Central memory CD8-positive, alpha-beta T cell (primary cell): ENCODE data around the gene TECPR1.
A peak's percentile ranks its signal among the peaks of the same experiment; 100 is the strongest.

Source experiments
- ATAC-seq: fragments of 150-1000 bp; cut with Tn5 transposase; replicated peaks from 2 replicates; pipeline ENCODE4 v1.10.0; 2022; ENCODE audit warnings: mild to moderate bottlenecking, moderate FRiP score, moderate number of reproducible peaks; ENCODE audit not compliant: poor library complexity, severe bottlenecking; ENCODE audit errors: extremely low read depth
- DNase-seq, 2 donors: peaks; one replicate each; pipeline ENCODE4 v3.0.0; 2021; ENCODE audit warnings: low spot score in 2 of 2
- H3K27ac Mint-ChIP-seq: one replicate; pipeline ENCODE4 v1.8.0; 2022; ENCODE audit warnings: low read depth, mild to moderate bottlenecking, moderate library complexity, mixed read lengths
- H3K27me3 Mint-ChIP-seq: one replicate; pipeline ENCODE4 v1.8.0; 2022; ENCODE audit warnings: mixed read lengths
- H3K36me3 Mint-ChIP-seq: one replicate; pipeline ENCODE4 v1.8.0; 2022; ENCODE audit warnings: mild to moderate bottlenecking, moderate library complexity, mixed read lengths; ENCODE audit not compliant: insufficient read depth
- H3K4me1 Mint-ChIP-seq: one replicate; pipeline ENCODE4 v1.8.0; 2022; ENCODE audit warnings: mixed read lengths
- H3K4me3 Mint-ChIP-seq: one replicate; pipeline ENCODE4 v1.8.0; 2022; ENCODE audit warnings: mild to moderate bottlenecking, moderate library complexity, mixed read lengths
- H3K9me3 Mint-ChIP-seq: one replicate; pipeline ENCODE4 v1.8.0; 2022; ENCODE audit warnings: mixed read lengths

Gene TECPR1

GRCh38 chr7:98215561-98216495 lies 36.2 kb downstream of the TECPR1 start:
- no peak for DNase-seq
- H3K36me3 Mint-ChIP-seq = peaks cover 21% of the 10 kb centered on the region
- no peaks in the 10 kb centered on the region for H3K27me3 Mint-ChIP-seq
- ATAC-seq = no peak
- peaks cover 16% of the 10 kb centered on the region for H3K4me1 Mint-ChIP-seq
- H3K27ac Mint-ChIP-seq = no peak overlapping the region
- H3K9me3 Mint-ChIP-seq = no peaks in the 10 kb centered on the region
- H3K4me3 Mint-ChIP-seq = no peak overlapping the region

DNA sequence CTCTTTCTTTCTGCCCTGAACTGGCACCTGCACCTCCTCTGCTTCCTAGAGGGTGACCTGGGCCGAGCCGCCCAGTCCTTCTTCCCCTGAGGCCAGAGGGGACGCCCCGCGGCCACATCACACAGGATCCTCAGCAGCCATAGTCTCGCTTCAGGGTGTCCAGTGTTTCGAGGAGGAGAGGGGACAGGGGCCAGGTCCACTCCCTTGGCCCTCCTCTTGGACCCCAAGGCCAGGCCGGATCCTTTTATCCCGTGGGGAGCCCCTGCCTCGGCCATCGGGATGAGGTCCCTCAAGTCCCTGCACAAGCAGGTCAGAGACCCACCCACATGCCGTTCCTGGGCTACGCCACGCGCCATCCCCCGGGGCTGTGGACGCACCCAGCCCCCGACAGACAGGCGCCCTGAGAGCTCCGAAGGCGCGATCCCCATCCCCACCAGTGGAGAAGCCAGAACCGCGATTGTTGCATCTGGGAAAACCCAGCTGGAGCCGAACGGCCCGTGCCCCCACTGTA lies 37.2 kb downstream of the TECPR1 start:
- no peak overlapping the region for H3K4me3 Mint-ChIP-seq
- no peaks in the 10 kb centered on the region for H3K9me3 Mint-ChIP-seq
- peaks cover 20% of the 10 kb centered on the region for H3K36me3 Mint-ChIP-seq
- H3K27ac Mint-ChIP-seq = no peak overlapping the region
- no peak for ATAC-seq
- no peaks in the 10 kb centered on the region for H3K27me3 Mint-ChIP-seq
- no peak for DNase-seq
- peaks cover 16% of the 10 kb centered on the region for H3K4me1 Mint-ChIP-seq

- DNase-seq (no peak), ATAC-seq (no peak)
- Mint-ChIP-seq H3K4me1 (peaks cover 11% of the 10 kb centered on the region), H3K27ac (no peak overlapping the region), H3K9me3 (no peaks in the 10 kb centered on the region), H3K36me3 (peaks cover 13% of the 10 kb centered on the region), H3K4me3 (no peak overlapping the region), H3K27me3 (no peaks in the 10 kb centered on the region)
These were observed 37.9 kb downstream of the TECPR1 start for GRCh38 chr7:98213888-98214810.

GRCh38 chr7:98213296-98213887 lies 38.6 kb downstream of the TECPR1 start:
- no peaks in the 10 kb centered on the region for H3K27me3 Mint-ChIP-seq
- peaks cover 3% of the 10 kb centered on the region for H3K4me1 Mint-ChIP-seq
- H3K4me3 Mint-ChIP-seq = no peak overlapping the region
- no peaks in the 10 kb centered on the region for H3K9me3 Mint-ChIP-seq
- ATAC-seq = no peak
- no peak overlapping the region for H3K27ac Mint-ChIP-seq
- DNase-seq = no peak
- peaks cover 11% of the 10 kb centered on the region for H3K36me3 Mint-ChIP-seq

GRCh38 chr7:98212532-98213041 lies 39.4 kb downstream of the TECPR1 start:
- Mint-ChIP-seq H3K4me1 (no peaks in the 10 kb centered on the region), H3K36me3 (peaks cover 8% of the 10 kb centered on the region), H3K9me3 (no peaks in the 10 kb centered on the region), H3K27me3 (no peaks in the 10 kb centered on the region), H3K27ac (no peak overlapping the region), H3K4me3 (no peak overlapping the region)
- no peak for DNase-seq
- ATAC-seq = no peak

DNA sequence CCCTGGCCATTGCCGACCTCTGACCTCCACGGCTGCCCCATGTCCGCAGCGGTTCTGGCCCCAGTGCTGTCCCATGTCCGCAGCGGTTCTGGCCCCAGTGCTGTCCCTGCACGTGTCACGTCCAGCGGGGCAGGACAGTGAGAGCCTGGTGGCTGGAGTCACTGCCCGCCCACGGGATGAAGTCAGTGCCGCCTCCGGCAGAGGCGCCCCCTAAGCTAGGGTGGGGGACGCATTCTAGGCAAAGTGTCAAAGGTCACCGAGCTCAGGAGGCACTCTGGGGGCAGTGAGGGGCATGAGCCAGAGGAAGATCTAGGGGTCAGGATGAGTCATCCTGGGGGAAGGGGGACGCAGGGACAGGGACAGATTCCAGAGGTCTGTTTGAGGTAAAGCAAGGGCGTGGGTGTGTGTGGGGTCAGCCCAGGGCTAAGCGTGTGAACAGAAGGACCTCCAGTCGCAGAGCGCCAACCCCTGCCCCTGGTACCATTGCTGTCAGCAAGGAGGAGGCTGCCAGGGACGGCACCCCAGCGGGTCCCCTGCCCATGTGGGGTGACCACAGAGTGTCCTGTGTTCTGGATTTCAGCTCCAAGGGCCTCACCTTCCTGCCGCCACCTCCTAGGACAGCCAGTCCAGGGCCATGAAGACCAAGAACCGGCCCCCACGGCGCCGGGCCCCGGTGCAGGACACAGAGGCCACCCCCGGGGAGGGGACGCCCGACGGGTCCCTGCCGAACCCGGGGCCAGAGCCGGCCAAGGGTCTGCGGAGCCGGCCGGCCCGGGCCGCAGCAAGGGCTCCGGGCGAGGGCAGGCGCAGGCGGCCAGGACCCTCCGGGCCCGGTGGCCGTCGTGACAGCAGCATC lies 40.1 kb downstream of the TECPR1 start:
- no peak overlapping the region for H3K27ac Mint-ChIP-seq
- H3K27me3 Mint-ChIP-seq = no peaks in the 10 kb centered on the region
- H3K4me1 Mint-ChIP-seq = no peaks in the 10 kb centered on the region
- ATAC-seq (no peak), DNase-seq (no peak)
- no peaks in the 10 kb centered on the region for H3K9me3 Mint-ChIP-seq
- peaks cover 9% of the 10 kb centered on the region for H3K36me3 Mint-ChIP-seq
- peak overlapping the region; percentile 52 for H3K4me3 Mint-ChIP-seq

- H3K4me1 Mint-ChIP-seq = no peaks in the 10 kb centered on the region
- H3K36me3 Mint-ChIP-seq = peaks cover 10% of the 10 kb centered on the region
- no peaks in the 10 kb centered on the region for H3K9me3 Mint-ChIP-seq
- H3K27me3 Mint-ChIP-seq = no peaks in the 10 kb centered on the region
- peak within 1 kb of the TSS; percentile 52 for H3K4me3 Mint-ChIP-seq
- ATAC-seq (no peak), DNase-seq (no peak)
- no peak within 1 kb of the TSS for H3K27ac Mint-ChIP-seq
These were observed 40.8 kb downstream of the TECPR1 start, which contains the start of gene BHLHA15 for GRCh38 chr7:98211221-98211675. TSS of gene BHLHA15 (plus strand) at chr7:98211439. CDS start at chr7:98212310, 871 bp downstream.

GRCh38 chr7:98210513-98211220 lies 41.4 kb downstream of the TECPR1 start:
- peaks cover 13% of the 10 kb centered on the region for H3K36me3 Mint-ChIP-seq

DNA sequence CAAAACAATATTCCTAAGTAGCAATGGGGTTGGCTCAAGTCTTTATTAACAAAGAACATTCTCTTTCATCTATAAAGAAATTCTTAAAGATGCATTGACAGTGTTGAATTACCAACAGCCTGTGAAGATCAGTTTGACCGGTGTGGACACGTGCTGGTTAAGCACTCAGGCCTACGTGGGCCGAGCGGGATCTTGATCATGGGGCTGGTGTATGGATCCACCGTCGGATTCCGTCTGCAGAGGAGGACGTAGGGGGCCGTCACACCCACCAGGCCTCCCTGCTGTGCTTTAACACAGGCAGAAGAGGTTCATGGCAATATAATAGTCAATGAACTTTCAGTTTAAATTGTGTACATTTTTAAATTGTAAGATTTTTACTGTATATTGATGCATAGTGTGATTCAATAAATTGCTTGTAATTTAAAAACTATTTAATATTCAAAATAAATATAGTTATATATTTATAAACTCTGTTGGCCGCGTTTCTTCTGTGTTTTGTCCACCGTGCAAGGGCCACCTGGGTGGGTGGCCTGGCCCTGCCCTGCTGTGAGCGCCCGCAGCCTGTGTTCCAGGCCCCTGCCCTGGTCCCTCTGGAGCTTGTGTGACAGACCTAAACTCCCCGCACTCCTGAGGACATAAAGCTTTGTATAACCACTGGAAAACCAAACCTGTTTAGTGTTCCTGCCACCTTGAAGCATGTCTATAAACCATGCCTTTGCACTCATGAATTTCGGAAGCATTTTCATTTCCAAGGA lies 42.7 kb downstream of the TECPR1 start:
- no peak for ATAC-seq
- DNase-seq = no peak
- Mint-ChIP-seq H3K27me3 (no peaks in the 10 kb centered on the region), H3K36me3 (peaks cover 19% of the 10 kb centered on the region), H3K9me3 (no peaks in the 10 kb centered on the region), H3K4me3 (peak overlapping the region; percentile 48), H3K27ac (no peak overlapping the region), H3K4me1 (no peaks in the 10 kb centered on the region)

More at GRCh38 chr7:98210513-98211220, 41.4 kb downstream of the TECPR1 start:
- Mint-ChIP-seq H3K27me3 (no peaks in the 10 kb centered on the region), H3K27ac (no peak overlapping the region), H3K4me1 (no peaks in the 10 kb centered on the region), H3K9me3 (no peaks in the 10 kb centered on the region), H3K4me3 (peak overlapping the region; percentile 48)
- DNase-seq (no peak), ATAC-seq (no peak)

DNA sequence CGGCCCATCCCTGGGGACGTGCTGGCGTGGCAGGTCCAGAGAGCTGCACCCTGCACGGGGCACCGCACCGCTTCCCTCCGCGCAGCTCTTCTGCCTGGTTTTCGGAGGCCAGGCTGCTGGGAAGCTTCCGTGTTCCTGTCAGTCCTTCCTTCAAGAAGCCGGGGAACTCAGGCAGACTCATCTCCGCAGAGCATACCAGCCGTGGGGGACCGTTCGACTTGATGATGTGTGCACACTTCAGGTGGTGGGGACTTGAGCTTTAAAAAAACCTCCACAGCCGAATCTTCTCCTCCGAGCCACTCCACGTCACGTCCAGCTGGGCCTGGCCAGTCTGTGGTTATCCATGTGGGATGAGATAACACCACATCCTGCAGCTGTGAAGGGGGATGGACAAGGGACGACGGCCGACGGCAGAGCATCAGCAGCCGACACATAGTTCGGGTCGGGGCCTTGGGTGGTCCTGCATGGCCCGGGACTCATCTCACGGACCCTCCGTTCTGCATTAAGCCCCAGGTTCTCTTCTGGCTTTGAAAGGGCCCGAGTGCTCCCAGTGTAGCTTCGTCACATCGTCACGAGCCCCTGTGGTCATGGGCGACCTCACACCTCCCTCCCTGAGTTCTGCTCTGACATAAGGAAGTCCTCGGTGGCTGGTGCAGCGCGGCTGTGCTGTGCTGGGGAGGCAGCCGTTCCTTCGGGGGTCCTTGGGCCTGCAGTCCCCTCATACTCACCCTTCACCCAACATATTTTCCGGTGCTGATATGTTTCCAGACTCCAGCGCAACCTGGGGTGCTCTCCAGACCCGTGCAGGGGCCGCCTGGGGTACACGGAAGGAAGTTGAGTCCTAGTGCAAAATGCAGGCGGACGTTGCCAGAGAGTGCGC lies 45.3 kb downstream of the TECPR1 start:
- H3K4me3 Mint-ChIP-seq = no peak overlapping the region
- H3K36me3 Mint-ChIP-seq = peaks cover 23% of the 10 kb centered on the region
- no peak overlapping the region for H3K27ac Mint-ChIP-seq
- H3K27me3 Mint-ChIP-seq = no peaks in the 10 kb centered on the region
- H3K9me3 Mint-ChIP-seq = no peaks in the 10 kb centered on the region
- ATAC-seq (no peak), DNase-seq (no peak)
- H3K4me1 Mint-ChIP-seq = peaks cover 13% of the 10 kb centered on the region
